Adrenal gland (tissue), 5 donors: ENCODE data around the gene STAT4.

Source experiments
- POLR2A ChIP-seq, 2 donors: fragments of 450-650 bp; IDR thresholded peaks; one replicate each; pipeline ENCODE4 v1.6.1; 2017; ENCODE audit warnings: antibody characterized with exemption in 2 of 2, mild to moderate bottlenecking in 2 of 2, moderate library complexity in 1 of 2
- TF ChIP-seq, protein P1 (sequence below), 6 experiments: fragments of 450-650 bp in 4 of 6; fragments of 200-600 bp in 2 of 6; sonication (generic) in 1 of 6; IDR thresholded peaks; 1 replicate in 5 of 6; 2 replicates in 1 of 6; pipeline versions ENCODE4 v1.5.1 to v1.8.0; 2016 to 2021; ENCODE audit warnings: antibody characterized with exemption in 6 of 6, mild to moderate bottlenecking in 2 of 6, moderate library complexity in 1 of 6
- donor health status: DM: no; HTN: no; CAD: no.

DNA sequence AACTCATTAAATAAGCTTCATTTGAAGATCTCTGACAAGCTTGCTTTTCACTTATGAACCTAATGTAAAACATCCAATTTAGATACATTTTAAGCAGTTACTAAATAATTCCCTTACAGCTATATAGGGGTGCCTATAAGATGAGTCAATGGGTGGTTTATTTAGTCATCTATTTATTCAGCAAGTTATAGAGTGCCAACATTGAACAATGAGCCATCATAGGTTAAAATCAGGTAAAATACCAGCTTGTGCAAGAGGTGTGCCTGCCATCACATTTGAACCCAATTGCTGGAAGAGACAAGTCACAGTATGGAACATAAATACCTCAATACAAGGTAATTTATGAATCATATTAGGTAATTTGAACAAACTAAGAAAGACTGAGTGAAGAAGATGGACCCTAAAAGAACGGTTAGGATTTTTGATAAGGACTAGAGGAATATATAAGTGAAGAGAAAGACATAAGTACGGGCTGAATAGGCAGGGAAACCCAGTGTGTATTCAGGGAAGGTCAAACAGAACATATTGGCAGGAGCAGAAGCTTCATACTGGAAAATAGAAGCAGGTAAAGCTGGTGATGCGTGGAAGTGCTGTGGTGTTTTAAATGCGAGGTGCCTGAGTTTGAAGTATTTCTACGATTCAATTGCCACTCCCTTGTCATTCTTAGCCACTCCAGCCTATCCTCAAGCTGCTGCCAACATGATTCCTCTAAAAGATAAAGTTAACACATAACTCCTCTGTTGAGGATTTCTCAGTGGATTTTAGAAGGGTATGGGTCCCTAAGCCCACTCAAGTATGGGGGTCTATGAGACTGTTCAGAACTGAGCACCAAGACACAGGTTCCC is 18.9 kb upstream of the STAT4 start:
- TF ChIP-seq, protein P1, sequence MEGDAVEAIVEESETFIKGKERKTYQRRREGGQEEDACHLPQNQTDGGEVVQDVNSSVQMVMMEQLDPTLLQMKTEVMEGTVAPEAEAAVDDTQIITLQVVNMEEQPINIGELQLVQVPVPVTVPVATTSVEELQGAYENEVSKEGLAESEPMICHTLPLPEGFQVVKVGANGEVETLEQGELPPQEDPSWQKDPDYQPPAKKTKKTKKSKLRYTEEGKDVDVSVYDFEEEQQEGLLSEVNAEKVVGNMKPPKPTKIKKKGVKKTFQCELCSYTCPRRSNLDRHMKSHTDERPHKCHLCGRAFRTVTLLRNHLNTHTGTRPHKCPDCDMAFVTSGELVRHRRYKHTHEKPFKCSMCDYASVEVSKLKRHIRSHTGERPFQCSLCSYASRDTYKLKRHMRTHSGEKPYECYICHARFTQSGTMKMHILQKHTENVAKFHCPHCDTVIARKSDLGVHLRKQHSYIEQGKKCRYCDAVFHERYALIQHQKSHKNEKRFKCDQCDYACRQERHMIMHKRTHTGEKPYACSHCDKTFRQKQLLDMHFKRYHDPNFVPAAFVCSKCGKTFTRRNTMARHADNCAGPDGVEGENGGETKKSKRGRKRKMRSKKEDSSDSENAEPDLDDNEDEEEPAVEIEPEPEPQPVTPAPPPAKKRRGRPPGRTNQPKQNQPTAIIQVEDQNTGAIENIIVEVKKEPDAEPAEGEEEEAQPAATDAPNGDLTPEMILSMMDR (IDR thresholded peaks at IDR 0.05), result no peak
- no peak for TF ChIP-seq POLR2A (IDR thresholded peaks at IDR 0.05)
